ENCODE measurements around the gene ADAMTSL3.

GRCh38 chr15:83612898-83613635 lies 40.9 kb upstream of the ADAMTSL3 start:
- TF ChIP-seq EZH2 (IDR thresholded peaks at IDR 0.05; ENCODE audit: insufficient read depth, low read length) (no peak), CTCF (IDR thresholded peaks at IDR 0.05; ENCODE audit: insufficient read depth, low read depth, low read length) (no peak)

Data from astrocyte (in vitro differentiated cells and primary cell).